WTC11 (cell line): Measurements from ENCODE around the gene SPRR2A.

Source experiments
- CTCF ChIP-seq: fragments of 200-600 bp; IDR thresholded peaks from 2 replicates; pipeline ENCODE4 v1.8.0; 2022; ENCODE audit warnings: antibody characterized with exemption
- ETV6 ChIP-seq: sonication (generic); formaldehyde crosslinking; IDR thresholded peaks from 2 replicates; pipeline ENCODE4 v1.8.1; 2022; ENCODE audit warnings: mild to moderate bottlenecking, missing genetic modification reagents
- FOXP4 ChIP-seq: sonication (generic); formaldehyde crosslinking; IDR thresholded peaks from 2 replicates; pipeline ENCODE4 v1.8.0; 2022; ENCODE audit warnings: mild to moderate bottlenecking, missing genetic modification reagents
- PRRX2 ChIP-seq: fragments of 250-450 bp; sonication (Bioruptor Pico); IDR thresholded peaks from 2 replicates; pipeline ENCODE4 v1.8.0; 2021; ENCODE audit warnings: mild to moderate bottlenecking
- USF2 ChIP-seq: sonication (generic); formaldehyde crosslinking; IDR thresholded peaks from 2 replicates; pipeline ENCODE4 v1.8.1; 2023; ENCODE audit warnings: mild to moderate bottlenecking, missing genetic modification reagents, moderate library complexity
- TF ChIP-seq, protein P1 (sequence below): sonication (generic); formaldehyde crosslinking; IDR thresholded peaks from 2 replicates; pipeline ENCODE4 v1.8.1; 2023; ENCODE audit warnings: mild to moderate bottlenecking, missing genetic modification reagents

DNA sequence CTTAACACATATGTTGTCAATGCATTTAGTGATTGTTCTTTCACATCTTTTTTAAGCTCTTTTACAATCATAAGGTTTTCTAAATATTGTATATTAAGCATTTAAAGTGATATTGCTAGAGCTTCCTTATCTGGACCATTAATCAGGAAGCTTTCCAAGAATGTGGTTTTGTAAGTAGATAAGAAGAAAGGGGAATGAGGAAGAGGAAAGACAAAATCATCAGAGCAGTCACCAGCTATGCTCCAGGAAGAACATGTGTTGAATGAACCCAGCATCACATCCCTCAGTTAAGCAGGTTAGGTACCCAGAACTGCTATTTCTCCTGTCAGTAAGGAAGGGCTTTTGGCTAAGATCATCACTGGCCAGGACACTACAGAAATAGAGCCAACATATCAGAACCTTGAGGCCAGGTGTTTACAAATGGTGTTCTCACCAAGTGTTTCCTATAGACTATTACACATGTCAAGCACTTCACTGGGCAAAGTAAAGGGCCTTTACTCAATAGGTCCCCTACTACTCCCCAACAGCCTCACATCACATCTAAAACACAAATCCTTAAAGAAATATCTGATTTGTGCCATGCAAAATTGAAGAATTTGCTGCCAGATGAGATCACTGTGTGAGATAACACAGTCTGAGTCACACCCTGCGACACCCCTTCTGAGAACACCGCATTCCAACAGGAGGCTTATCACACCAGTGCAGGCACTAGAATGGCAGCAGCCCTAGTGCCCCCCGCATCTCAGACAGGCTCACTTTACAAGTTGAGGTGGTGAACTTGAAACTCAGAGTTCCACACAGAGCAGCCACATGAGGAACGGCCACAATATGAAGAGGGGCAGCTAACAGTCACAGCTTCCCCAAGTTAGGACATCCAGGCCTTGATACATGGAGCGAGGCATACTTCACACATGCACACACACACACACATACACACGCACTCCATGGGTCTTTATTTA, 1.8 kb upstream of the SPRR2A start:
- TF ChIP-seq USF2: no peak
- no peak for TF ChIP-seq ETV6 (CRISPR knock-in tag)
- no peak for TF ChIP-seq CTCF
- TF ChIP-seq, protein P1, sequence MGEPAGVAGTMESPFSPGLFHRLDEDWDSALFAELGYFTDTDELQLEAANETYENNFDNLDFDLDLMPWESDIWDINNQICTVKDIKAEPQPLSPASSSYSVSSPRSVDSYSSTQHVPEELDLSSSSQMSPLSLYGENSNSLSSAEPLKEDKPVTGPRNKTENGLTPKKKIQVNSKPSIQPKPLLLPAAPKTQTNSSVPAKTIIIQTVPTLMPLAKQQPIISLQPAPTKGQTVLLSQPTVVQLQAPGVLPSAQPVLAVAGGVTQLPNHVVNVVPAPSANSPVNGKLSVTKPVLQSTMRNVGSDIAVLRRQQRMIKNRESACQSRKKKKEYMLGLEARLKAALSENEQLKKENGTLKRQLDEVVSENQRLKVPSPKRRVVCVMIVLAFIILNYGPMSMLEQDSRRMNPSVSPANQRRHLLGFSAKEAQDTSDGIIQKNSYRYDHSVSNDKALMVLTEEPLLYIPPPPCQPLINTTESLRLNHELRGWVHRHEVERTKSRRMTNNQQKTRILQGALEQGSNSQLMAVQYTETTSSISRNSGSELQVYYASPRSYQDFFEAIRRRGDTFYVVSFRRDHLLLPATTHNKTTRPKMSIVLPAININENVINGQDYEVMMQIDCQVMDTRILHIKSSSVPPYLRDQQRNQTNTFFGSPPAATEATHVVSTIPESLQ (CRISPR knock-in tag): no peak
- TF ChIP-seq FOXP4 (CRISPR knock-in tag): no peak
- TF ChIP-seq PRRX2: no peak
